Neural progenitor cell (in vitro differentiated cells): ENCODE results near the gene MTMR12.

ENCODE experiments used
- EZH2 ChIP-seq: fragments of 200-600 bp; sonication (generic); IDR thresholded peaks from 2 replicates; pipeline ENCODE4 v1.6.1; 2017; ENCODE audit warnings: antibody characterized with exemption, mild to moderate bottlenecking, moderate library complexity
- EZH2phosphoT487 ChIP-seq: fragments of 200-600 bp; sonication (generic); IDR thresholded peaks from 2 replicates; pipeline ENCODE4 v1.6.1; 2017; ENCODE audit warnings: antibody characterized with exemption
- TF ChIP-seq, protein P1 (sequence below): fragments of 200-600 bp; sonication (generic); IDR thresholded peaks from 2 replicates; pipeline ENCODE4 v1.5.1; 2017; ENCODE audit warnings: antibody characterized with exemption, mild to moderate bottlenecking

GRCh38 chr5:32270946-32271345 lies 41.8 kb downstream of the MTMR12 start:
- TF ChIP-seq, protein P1, sequence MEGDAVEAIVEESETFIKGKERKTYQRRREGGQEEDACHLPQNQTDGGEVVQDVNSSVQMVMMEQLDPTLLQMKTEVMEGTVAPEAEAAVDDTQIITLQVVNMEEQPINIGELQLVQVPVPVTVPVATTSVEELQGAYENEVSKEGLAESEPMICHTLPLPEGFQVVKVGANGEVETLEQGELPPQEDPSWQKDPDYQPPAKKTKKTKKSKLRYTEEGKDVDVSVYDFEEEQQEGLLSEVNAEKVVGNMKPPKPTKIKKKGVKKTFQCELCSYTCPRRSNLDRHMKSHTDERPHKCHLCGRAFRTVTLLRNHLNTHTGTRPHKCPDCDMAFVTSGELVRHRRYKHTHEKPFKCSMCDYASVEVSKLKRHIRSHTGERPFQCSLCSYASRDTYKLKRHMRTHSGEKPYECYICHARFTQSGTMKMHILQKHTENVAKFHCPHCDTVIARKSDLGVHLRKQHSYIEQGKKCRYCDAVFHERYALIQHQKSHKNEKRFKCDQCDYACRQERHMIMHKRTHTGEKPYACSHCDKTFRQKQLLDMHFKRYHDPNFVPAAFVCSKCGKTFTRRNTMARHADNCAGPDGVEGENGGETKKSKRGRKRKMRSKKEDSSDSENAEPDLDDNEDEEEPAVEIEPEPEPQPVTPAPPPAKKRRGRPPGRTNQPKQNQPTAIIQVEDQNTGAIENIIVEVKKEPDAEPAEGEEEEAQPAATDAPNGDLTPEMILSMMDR, result no peak
- TF ChIP-seq EZH2 (no peak), EZH2phosphoT487 (no peak)
